ENCODE results near the gene MAPK14.
"Not testable (repeated sequence)": the region's sequence is repeated elsewhere in the genome, so short reads cannot be mapped to it uniquely, and the experiment has no call there.

The MAPK14 gene

DNA sequence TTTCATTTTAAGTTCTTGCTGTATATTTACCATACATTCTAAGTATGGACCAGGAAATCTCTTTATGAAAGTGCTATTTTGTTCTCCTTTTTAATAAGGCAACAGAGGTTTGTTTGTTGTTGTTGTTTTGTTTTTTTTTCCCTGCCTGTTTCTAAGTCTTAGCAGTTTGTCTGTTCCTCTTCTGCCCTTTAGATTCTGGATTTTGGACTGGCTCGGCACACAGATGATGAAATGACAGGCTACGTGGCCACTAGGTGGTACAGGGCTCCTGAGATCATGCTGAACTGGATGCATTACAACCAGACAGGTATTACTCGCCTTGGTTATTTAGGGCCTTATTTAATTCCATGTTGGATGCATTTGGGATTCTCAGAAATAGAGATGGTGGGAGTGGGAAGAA is 48.0 kb downstream of the MAPK14 start:
- TF ChIP-seq, protein P1, sequence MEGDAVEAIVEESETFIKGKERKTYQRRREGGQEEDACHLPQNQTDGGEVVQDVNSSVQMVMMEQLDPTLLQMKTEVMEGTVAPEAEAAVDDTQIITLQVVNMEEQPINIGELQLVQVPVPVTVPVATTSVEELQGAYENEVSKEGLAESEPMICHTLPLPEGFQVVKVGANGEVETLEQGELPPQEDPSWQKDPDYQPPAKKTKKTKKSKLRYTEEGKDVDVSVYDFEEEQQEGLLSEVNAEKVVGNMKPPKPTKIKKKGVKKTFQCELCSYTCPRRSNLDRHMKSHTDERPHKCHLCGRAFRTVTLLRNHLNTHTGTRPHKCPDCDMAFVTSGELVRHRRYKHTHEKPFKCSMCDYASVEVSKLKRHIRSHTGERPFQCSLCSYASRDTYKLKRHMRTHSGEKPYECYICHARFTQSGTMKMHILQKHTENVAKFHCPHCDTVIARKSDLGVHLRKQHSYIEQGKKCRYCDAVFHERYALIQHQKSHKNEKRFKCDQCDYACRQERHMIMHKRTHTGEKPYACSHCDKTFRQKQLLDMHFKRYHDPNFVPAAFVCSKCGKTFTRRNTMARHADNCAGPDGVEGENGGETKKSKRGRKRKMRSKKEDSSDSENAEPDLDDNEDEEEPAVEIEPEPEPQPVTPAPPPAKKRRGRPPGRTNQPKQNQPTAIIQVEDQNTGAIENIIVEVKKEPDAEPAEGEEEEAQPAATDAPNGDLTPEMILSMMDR (IDR thresholded peaks at IDR 0.05; ENCODE audit: insufficient read depth, missing control alignments) = peak; percentile 16
- DNase-seq (ENCODE audit: insufficient read length, low spot score) = no peak
- no peak for FAIRE-seq

DNA sequence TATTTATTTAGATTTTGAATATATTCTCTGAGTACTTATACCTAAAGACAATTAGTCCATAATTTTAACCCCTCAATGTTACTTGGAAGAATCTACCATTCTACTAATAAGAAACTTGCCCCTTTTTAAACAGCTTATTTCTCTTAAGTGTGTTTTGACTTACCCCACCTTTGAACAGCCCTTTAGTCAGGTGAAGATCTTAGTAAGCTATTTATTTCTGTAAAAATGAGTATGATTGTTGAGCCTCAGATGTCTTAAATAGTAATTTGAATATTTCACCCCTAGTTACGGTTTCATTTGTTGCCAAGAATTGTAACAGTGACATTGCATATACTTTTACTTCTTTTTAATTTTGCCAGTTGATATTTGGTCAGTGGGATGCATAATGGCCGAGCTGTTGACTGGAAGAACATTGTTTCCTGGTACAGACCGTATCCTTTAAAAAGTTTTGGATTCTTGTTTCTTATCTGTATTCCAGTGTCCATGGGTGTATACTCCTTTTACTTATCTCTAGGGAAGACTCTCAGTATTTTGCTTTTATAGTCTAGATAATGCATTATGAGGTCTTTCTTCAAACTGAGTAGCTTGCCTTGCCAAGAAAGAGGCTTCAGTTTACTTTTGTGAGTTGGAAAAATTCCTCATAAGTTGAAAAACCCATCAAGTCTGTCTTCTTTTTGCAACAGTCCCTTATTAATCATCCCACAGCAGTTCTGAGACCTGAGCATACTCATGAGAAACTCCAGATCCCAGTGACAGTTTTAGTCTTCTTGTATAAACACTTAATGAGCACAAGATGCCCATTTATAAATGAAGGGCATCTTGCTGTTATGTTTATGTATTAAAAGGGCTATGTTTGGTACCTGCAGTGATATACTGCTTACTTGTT is 48.8 kb downstream of the MAPK14 start:
- no peak for FAIRE-seq
- TF ChIP-seq, protein P1 (IDR thresholded peaks at IDR 0.05; ENCODE audit: insufficient read depth, missing control alignments) = no peak
- DNase-seq (ENCODE audit: insufficient read length, low spot score) = no peak

DNA sequence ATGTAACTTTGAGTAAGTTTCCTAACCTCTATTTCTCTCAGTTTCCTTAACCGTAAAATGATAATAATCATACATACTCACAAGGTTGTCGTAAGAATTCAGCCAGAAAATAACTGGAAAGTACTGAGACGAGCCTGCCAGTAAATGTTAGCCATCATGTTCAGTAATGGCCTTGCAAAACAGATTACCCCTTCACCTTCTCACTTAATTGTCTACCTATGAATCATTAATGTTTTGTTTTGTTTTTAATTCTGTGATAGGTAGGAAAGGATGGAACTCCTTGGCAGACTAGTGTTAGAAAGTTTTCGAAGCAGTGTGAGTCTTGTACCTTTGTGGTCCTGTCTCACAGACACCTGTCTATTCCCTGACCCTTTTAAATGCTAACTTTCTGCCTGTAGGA is 50.6 kb downstream of the MAPK14 start:
- DNase-seq (ENCODE audit: insufficient read length, low spot score) = no peak
- FAIRE-seq = no peak
- TF ChIP-seq, protein P1 (IDR thresholded peaks at IDR 0.05; ENCODE audit: insufficient read depth, missing control alignments) = no peak

DNA sequence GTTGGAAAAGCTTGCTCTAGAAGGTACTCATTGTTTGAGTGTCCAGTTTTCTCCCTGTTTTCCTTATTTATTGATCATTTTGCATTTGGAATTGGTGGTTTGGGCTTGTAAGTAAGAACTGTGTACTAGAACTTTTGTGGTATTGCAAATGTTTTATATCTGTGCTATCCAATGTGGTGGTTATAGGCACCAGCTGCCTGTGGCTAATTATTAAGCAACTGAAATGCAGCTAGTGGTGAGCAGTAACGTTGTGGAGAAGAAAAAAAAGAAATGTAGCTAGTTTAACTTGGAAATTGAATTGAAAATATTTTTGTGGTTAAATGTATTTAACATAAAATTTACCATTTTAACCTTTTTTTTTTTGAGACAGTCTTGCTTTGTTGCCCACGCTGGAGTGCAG is 52.0 kb downstream of the MAPK14 start:
- DNase-seq (ENCODE audit: insufficient read length, low spot score) (no peak), FAIRE-seq (no peak)
- TF ChIP-seq, protein P1 (IDR thresholded peaks at IDR 0.05; ENCODE audit: insufficient read depth, missing control alignments) = no peak

DNA sequence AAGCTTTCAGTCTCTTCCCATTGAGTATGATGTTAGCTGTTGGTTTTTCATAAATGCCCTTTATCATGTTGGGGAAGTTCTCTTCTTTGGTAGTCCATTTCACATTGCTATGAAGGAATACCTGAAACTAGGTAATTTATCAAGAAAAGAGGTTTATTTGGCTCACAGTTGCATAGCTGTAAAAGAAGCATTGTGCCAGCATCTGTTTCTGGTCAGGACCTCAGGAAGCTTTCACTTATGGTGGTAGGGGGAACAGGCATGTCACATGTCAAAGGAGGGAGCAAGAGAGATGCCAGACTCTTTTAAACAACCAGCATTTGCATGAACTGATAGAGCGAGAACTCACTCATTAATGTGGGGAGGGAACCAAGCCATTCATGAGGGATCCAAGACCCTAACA is 54.7 kb downstream of the MAPK14 start:
- FAIRE-seq = peak; percentile 16
- TF ChIP-seq, protein P1 (IDR thresholded peaks at IDR 0.05; ENCODE audit: insufficient read depth, missing control alignments) = no peak

DNA sequence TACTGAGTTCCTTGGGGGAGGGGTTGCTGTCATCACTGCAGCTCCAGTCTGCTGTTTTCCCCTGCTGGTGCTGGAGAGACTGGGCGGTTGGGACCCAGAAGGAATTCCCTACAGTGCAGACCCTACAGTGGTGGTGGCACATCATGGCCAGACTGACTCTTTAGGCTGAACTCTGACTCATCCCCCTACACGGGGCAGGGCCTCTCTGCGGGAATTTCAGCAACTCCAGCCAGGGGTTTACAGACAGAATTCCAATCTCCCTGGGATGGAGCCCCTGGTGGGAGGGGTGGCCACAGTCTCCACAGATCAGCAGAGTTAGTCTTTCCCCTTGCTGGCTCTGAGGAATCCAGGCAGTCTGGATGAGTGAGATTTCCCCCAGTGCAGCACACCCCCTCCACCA is 55.8 kb downstream of the MAPK14 start:
- FAIRE-seq = no peak

More for the DNA sequence above, 54.7 kb downstream of the MAPK14 start:
- DNase-seq (ENCODE audit: insufficient read length, low spot score) = no peak

DNA sequence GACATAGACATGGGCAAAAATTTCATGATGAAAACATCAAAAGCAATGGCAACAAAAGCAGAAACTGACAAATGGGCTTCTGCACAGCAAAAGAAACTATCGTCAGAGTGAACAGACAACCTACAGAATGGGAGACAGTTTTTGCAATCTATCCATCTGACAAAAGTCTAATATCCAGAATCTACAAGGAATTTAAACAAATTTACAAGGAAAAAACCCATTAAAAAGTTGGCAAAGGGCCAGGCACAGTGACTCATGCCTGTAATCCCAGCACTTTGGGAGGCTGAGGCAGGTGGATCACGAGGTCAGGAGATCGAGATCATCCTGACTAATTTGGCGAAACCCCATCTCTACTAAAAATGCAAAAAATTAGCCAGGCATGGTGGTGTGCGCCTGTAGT is 60.6 kb downstream of the MAPK14 start:
- not testable (repeated sequence) for DNase-seq (ENCODE audit: insufficient read length, low spot score); FAIRE-seq

More for the DNA sequence above, 55.8 kb downstream of the MAPK14 start:
- no peak for DNase-seq (ENCODE audit: insufficient read length, low spot score)
- TF ChIP-seq, protein P1 (IDR thresholded peaks at IDR 0.05; ENCODE audit: insufficient read depth, missing control alignments) = no peak
